ENCODE results near the gene RSKR.

DNA sequence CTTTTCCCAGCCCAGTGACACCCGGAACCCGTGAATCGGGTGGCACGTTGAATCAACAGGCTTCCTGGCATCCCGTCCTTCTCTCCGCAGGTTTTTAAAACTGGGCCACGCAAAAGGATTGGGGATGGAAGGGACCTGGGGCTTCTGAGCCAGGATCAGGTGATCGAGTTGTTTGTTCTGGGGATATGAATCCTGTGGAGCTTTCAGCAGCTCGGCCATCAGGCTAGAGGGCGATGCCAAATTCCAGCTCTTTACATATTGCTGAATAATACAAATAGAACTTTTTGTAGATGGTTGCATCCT lies 48.5 kb upstream of the RSKR start:
- TF ChIP-seq, protein P1, sequence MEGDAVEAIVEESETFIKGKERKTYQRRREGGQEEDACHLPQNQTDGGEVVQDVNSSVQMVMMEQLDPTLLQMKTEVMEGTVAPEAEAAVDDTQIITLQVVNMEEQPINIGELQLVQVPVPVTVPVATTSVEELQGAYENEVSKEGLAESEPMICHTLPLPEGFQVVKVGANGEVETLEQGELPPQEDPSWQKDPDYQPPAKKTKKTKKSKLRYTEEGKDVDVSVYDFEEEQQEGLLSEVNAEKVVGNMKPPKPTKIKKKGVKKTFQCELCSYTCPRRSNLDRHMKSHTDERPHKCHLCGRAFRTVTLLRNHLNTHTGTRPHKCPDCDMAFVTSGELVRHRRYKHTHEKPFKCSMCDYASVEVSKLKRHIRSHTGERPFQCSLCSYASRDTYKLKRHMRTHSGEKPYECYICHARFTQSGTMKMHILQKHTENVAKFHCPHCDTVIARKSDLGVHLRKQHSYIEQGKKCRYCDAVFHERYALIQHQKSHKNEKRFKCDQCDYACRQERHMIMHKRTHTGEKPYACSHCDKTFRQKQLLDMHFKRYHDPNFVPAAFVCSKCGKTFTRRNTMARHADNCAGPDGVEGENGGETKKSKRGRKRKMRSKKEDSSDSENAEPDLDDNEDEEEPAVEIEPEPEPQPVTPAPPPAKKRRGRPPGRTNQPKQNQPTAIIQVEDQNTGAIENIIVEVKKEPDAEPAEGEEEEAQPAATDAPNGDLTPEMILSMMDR (IDR thresholded peaks at IDR 0.05; ENCODE audit: low read length) = no peak
- TF ChIP-seq EZH2 (IDR thresholded peaks at IDR 0.05; ENCODE audit: borderline replicate concordance, low read length) = no peak
